Right lobe of liver (tissue), 6 donors: ENCODE measurements around the gene PRSS27. TPM values are rescaled to one million over a fixed set of nuclear protein-coding genes. Genes with fewer than 3 reads are reported as not detected.

ENCODE experiments used
- ATAC-seq, 4 donors: fragments of 200-7000 bp; cut with Tn5 transposase; one replicate each; pipeline ENCODE4 v1.9.1; 2020; ENCODE audit warnings: mild to moderate bottlenecking in 4 of 4, moderate library complexity in 4 of 4
- DNase-seq, 3 donors: peaks; one replicate each; pipeline ENCODE4 v3.0.0-alpha.2; 2020
- H3K27ac ChIP-seq, 3 donors: fragments of 200-600 bp; one replicate each; pipeline ENCODE4 v1.8.0; 2022
- H3K27me3 ChIP-seq, 2 donors: fragments of 200-600 bp; one replicate each; pipeline ENCODE4 v1.8.0; 2022
- H3K36me3 ChIP-seq, 4 donors: fragments of 200-600 bp; sonication (generic) in 1 of 4; one replicate each; pipeline versions ENCODE4 v1.5.1 to v1.8.0; 2017 to 2022; ENCODE audit warnings: control low read depth in 1 of 4
- H3K4me1 ChIP-seq, 4 donors: fragments of 200-600 bp; sonication (generic) in 1 of 4; one replicate each; pipeline versions ENCODE4 v1.5.1 to v1.8.0; 2017 to 2022; ENCODE audit warnings: control low read depth in 1 of 4
- H3K4me3 ChIP-seq, 3 donors: fragments of 200-600 bp; one replicate each; pipeline ENCODE4 v1.8.0; 2022
- H3K9me3 ChIP-seq, 4 donors: fragments of 200-600 bp; sonication (generic) in 1 of 4; one replicate each; pipeline versions ENCODE4 v1.5.1 to v1.8.0; 2017 to 2022; ENCODE audit warnings: control low read depth in 1 of 4
- CTCF ChIP-seq, 4 donors: fragments of 200-600 bp in 3 of 4; fragments of 450-650 bp in 1 of 4; IDR thresholded peaks; one replicate each; pipeline versions ENCODE4 v1.5.1 to v1.8.0; 2016 to 2022; ENCODE audit warnings: antibody characterized with exemption in 4 of 4, mild to moderate bottlenecking in 2 of 4
- POLR2A ChIP-seq: fragments of 450-650 bp; IDR thresholded peaks from one replicate; pipeline ENCODE4 v1.6.1; 2017; ENCODE audit warnings: antibody characterized with exemption, mild to moderate bottlenecking
- WGBS: methylation state at CpG from one replicate; pipeline ENCODE4 v1.1.6; 2018; ENCODE audit warnings: low coverage, low lambda C conversion rate; ENCODE audit not compliant: insufficient coverage; ENCODE audit errors: missing lambda C conversion rate; 5-methylcytosine and 5-hydroxymethylcytosine counted together
- intact Hi-C, 2 donors: fragments of 100-400 bp; cut with DNase I; formaldehyde crosslinking; loops; one replicate each; pipeline versions ENCODE4 v1.11.2 to v1.14.1; 2022
- total RNA-seq, 6 experiments: library from RNA; depleted of rRNA in 2 of 6; stranded (reverse); fragments of >200 nt in 2 of 6; fragmentation: NEBNext Ultra II Directional in 3 of 6; extraction: Animal tissue kit (Norgen Biotek cat#: 25700) in 3 of 6; gene quantifications; one replicate each; pipeline versions ENCODE4 v1.1.0 to v1.2.4, GENCODE V29; 2016 to 2023
- donor health status: DM: no; HTN: yes; CAD: no.
- donor health status: DM: no; HTN: no; CAD: no.
- donor health status: DM: no; HTN: no; CAD: no.
- donor health status: DM: no; HTN: yes; CAD: no.
- donor health status: DM: no; HTN: yes; CAD: no.

Gene PRSS27
- total RNA-seq, 6 experiments from 2014 or later, result 0.13 to 0.98 (median 0.49) TPM; not detected in 2

DNA sequence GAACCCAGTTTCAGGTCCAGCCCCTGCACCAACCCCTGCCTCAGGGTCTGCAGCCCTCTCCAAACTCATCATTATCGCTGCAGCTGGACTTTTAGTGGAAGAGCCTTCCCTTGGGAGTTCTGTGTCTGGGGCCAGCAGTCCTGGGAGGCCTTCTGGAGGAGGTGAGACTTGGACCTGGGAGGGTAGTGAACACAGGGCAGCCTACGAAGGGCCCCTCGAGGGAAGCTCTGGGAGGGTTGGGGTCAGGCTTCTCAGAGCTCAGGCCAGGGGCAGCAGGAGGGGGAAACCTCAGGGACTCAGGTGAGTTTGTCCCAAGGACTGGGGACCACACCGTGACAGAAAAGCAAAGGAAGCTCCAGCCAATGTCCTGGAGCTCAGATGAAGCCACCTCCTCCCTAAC is 21.1 kb upstream of the PRSS27 start:
- DNase-seq (peak in 1 of 3 donors; percentile 31), ATAC-seq (no peak)
- H3K4me3 ChIP-seq, result no peak overlapping the region
- no peaks in the 10 kb centered on the region for H3K9me3 ChIP-seq
- WGBS, result no CpG with 5 or more reads among the region's 4 CpGs
- no peak for TF ChIP-seq POLR2A
- no peak for TF ChIP-seq CTCF (IDR thresholded peaks at IDR 0.05)
- H3K27me3 ChIP-seq, result no peaks in the 10 kb centered on the region
- no peaks in the 10 kb centered on the region for H3K4me1 ChIP-seq
- intact Hi-C loops, result no loop called here
- no peak overlapping the region for H3K27ac ChIP-seq
- no peaks in the 10 kb centered on the region for H3K36me3 ChIP-seq

DNA sequence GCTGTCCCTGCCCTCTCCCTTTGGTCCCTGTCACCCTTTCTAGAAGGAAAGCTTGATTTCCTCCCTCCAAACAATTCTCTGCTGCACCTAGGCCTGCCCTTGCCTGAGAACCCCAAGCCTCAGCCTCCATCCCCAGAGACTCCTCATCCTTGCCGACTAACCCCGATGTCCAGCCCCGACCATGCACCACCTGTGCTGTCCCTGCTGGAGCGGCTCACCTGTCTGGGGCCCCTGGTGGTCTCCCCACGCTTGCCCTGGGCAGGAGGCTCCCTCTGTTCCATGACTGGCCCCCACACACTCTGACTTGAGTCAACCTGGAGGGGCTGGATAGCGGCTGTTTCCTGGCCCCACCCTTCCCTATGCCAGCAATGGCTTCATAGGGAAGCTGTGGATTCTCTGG is 20.5 kb upstream of the PRSS27 start:
- intact Hi-C loops, result no loop called here
- Histone ChIP-seq H3K4me3 (no peak overlapping the region), H3K36me3 (no peaks in the 10 kb centered on the region), H3K27ac (no peak overlapping the region), H3K9me3 (no peaks in the 10 kb centered on the region), H3K4me1 (no peaks in the 10 kb centered on the region), H3K27me3 (no peaks in the 10 kb centered on the region)
- TF ChIP-seq CTCF (IDR thresholded peaks at IDR 0.05), result no peak
- ATAC-seq (no peak), DNase-seq (peak in 1 of 3 donors; percentile 35)
- no CpG with 5 or more reads among the region's 6 CpGs for WGBS

DNA sequence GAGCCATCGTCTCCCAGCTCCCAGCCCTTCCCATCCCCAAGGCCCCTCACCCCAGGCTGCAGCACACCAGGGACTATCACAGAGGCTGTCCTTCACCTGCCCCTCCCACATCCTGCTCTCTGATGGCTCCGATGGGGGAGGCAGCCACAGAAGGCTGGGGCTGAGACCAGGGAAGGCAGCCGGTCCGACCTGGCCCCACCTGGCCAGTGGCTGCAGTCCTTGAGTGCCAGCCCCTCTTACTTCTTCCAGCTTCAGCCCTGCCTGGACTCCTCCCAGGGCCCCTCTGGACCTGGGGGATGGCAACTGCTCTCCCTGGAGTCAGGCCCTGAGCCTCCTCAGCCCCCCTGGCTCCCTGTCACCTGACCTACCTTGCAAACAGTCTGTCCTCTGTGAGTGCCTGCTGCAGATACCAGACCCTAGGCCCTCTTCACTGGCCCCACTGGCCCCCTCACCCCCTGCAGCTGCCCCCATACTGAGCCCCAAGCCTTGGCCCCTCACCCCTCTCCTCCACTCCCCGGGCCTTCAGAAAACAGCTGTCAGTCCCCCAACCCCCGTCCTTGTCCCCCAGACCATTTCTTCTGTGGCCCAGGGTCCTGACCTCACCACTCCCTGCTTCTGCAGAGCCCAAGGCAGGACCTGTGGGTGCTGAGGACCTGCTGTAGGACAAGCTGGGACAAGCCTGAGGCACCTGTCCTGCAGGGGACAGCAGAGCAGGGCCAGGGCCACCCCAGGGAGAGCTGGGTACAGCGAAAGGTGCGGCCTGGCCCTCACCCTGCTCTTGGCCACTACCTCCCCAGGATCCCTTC is 19.8 kb upstream of the PRSS27 start:
- 61% methylated on average over 5 of the region's 8 CpGs for WGBS
- DNase-seq, result peak in 1 of 3 donors; percentile 36

DNA sequence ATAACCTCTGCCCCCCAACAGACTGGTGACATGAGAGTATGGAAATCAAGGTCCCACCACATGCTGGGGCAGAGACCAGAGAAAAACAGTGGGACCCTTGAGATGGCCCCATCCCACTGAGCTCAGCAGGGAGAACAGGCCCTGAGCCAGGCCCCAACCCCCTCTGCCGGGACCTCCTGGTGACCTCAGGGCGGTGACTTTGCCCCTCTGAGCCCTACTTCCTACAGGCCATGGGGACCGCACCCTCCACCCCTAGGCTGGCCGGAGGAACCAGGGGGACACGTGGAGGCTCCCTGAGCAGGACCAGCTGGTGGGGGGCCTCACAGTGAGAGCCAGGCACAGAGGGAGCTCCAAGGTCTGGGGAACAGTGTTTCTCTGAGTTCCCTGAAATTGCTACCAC is 18.6 kb upstream of the PRSS27 start:
- Histone ChIP-seq H3K36me3 (no peaks in the 10 kb centered on the region), H3K4me1 (no peaks in the 10 kb centered on the region), H3K27me3 (no peaks in the 10 kb centered on the region), H3K27ac (no peak overlapping the region), H3K9me3 (no peaks in the 10 kb centered on the region), H3K4me3 (no peak overlapping the region)
- intact Hi-C loops, result no loop called here
- TF ChIP-seq POLR2A (no peak), CTCF (IDR thresholded peaks at IDR 0.05) (no peak)
- no CpG with 5 or more reads among the region's 5 CpGs for WGBS
- DNase-seq, result peak in 1 of 3 donors; percentile 45
- no peak for ATAC-seq

More for the DNA sequence above, 19.8 kb upstream of the PRSS27 start:
- no peak for TF ChIP-seq POLR2A
- no peak for TF ChIP-seq CTCF (IDR thresholded peaks at IDR 0.05)
- no peak overlapping the region for H3K4me3 ChIP-seq
- H3K27me3 ChIP-seq, result no peaks in the 10 kb centered on the region
- intact Hi-C loops, result no loop called here
- ATAC-seq, result no peak
- no peak overlapping the region for H3K27ac ChIP-seq
- H3K9me3 ChIP-seq, result no peaks in the 10 kb centered on the region
- H3K4me1 ChIP-seq, result no peaks in the 10 kb centered on the region
- H3K36me3 ChIP-seq, result no peaks in the 10 kb centered on the region
